ENCODE data around the gene DEAF1. TPM values are rescaled to one million over a fixed set of nuclear protein-coding genes. Genes with fewer than 3 reads are reported as not detected.

Gene DEAF1
- total and polyA plus RNA-seq, 2 of the 13 experiments (the other 11 are each of a cell fraction or from before 2014, with no cell fraction given): 22.3 to 29.6 TPM

GRCh38 chr11:704781-705645 is 10.0 kb upstream of the DEAF1 start (continued):
- TF ChIP-seq TCF12 (IDR thresholded peaks at IDR 0.05): no peak
- 0 out of 2 replicates have a peak, but pooled peaks have one; percentile 83 for TF ChIP-seq TCF12 (CRISPR knock-in tag; IDR thresholded peaks at IDR 0.05)
- TF ChIP-seq GTF2F1 (IDR thresholded peaks at IDR 0.05; ENCODE audit: low read length): no peak
- TF ChIP-seq CBX5 (CRISPR knock-in tag; IDR thresholded peaks at IDR 0.05; ENCODE audit: borderline replicate concordance): peak; percentile 25; the same call in 1 of the 2 replicates
- TF ChIP-seq SETDB1 (CRISPR knock-in tag; IDR thresholded peaks at IDR 0.05; ENCODE audit: borderline replicate concordance): no peak
- no peak for TF ChIP-seq ZNF737 (CRISPR knock-in tag; IDR thresholded peaks at IDR 0.05; ENCODE audit: borderline replicate concordance)
- 0 out of 2 replicates have a peak, but pooled peaks have one; percentile 60 for TF ChIP-seq ZBTB42 (CRISPR knock-in tag; IDR thresholded peaks at IDR 0.05)
- TF ChIP-seq, protein P1, sequence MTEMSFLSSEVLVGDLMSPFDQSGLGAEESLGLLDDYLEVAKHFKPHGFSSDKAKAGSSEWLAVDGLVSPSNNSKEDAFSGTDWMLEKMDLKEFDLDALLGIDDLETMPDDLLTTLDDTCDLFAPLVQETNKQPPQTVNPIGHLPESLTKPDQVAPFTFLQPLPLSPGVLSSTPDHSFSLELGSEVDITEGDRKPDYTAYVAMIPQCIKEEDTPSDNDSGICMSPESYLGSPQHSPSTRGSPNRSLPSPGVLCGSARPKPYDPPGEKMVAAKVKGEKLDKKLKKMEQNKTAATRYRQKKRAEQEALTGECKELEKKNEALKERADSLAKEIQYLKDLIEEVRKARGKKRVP (CRISPR knock-in tag; IDR thresholded peaks at IDR 0.05): no peak
- TF ChIP-seq BRCA1 (CRISPR knock-in tag; IDR thresholded peaks at IDR 0.05): peak; percentile 90
- no peak for TF ChIP-seq MAFG (CRISPR knock-in tag; IDR thresholded peaks at IDR 0.05)
- TF ChIP-seq PRPF4 (IDR thresholded peaks at IDR 0.05; ENCODE audit: low read depth, low read length, poor library complexity, severe bottlenecking): no peak
- no peak for TF ChIP-seq ZNF274 (CRISPR knock-in tag; IDR thresholded peaks at IDR 0.05)
- TF ChIP-seq ZNF234 (CRISPR knock-in tag; conservative IDR thresholded peaks at IDR 0.05): no peak
- no peak; the same call in 1 of the 2 replicates for TF ChIP-seq ZNF576 (CRISPR knock-in tag; IDR thresholded peaks at IDR 0.05)
- TF ChIP-seq SAFB2 (CRISPR knock-in tag; IDR thresholded peaks at IDR 0.05; ENCODE audit: borderline replicate concordance, low read depth): peak; percentile 39; the same call in 1 of the 2 replicates
- TF ChIP-seq ZNF224 (CRISPR knock-in tag; IDR thresholded peaks at IDR 0.05): peak; percentile 67; the same call in 1 of the 2 replicates
- peak; percentile 98 for TF ChIP-seq SPEN (CRISPR knock-in tag; IDR thresholded peaks at IDR 0.05; ENCODE audit: low read depth)
- TF ChIP-seq HIVEP1 (CRISPR knock-in tag; IDR thresholded peaks at IDR 0.05): peak; percentile 77
- peak; percentile 71; the same call in 1 of the 2 replicates for TF ChIP-seq SRY (CRISPR knock-in tag; IDR thresholded peaks at IDR 0.05)
- peak; percentile 76; the same call in 1 of the 2 replicates for TF ChIP-seq ZBTB43 (CRISPR knock-in tag; conservative IDR thresholded peaks at IDR 0.05)
- TF ChIP-seq ZNF446 (CRISPR knock-in tag; IDR thresholded peaks at IDR 0.05): peak; percentile 50; the same call in 1 of the 2 replicates
- 0 out of 2 replicates have a peak, but pooled peaks have one; percentile 57 for TF ChIP-seq FLYWCH1 (CRISPR knock-in tag; IDR thresholded peaks at IDR 0.05)
- TF ChIP-seq ZNF460 (CRISPR knock-in tag; IDR thresholded peaks at IDR 0.05; ENCODE audit: borderline replicate concordance): peak; percentile 70; the same call in 1 of the 2 replicates
- peak; percentile 87; the same call in 1 of the 2 replicates for TF ChIP-seq ZFP90 (CRISPR knock-in tag; IDR thresholded peaks at IDR 0.05; ENCODE audit: borderline replicate concordance)
- no peak; the same call in 1 of the 2 replicates for TF ChIP-seq ZZZ3 (CRISPR knock-in tag; IDR thresholded peaks at IDR 0.05; ENCODE audit: borderline replicate concordance)
- no peak for TF ChIP-seq SRF (IDR thresholded peaks at IDR 0.05; ENCODE audit: low read depth, low read length)
- TF ChIP-seq FOXM1 (CRISPR knock-in tag; IDR thresholded peaks at IDR 0.05): no peak; the same call in 1 of the 2 replicates
- TF ChIP-seq ZNF570 (CRISPR knock-in tag; IDR thresholded peaks at IDR 0.05; ENCODE audit: borderline replicate concordance): no peak
- no peak for TF ChIP-seq ZMYM3 (CRISPR knock-in tag; IDR thresholded peaks at IDR 0.05)
